G401 (cell line): Measurements from ENCODE around the gene NRG2. TPM values are rescaled to one million over a fixed set of nuclear protein-coding genes. Genes with fewer than 3 reads are reported as not detected.

Source experiments
- DNase-seq: peaks from one replicate; pipeline ENCODE4 v3.0.0-alpha.2; 2015; ENCODE audit warnings: low spot score
- in situ Hi-C: cut with HindIII; loops from 2 replicates; pipeline ENCODE4 v1.10.0; 2016; ENCODE audit warnings: low sequenced_read_pairs, mixed read lengths
- total RNA-seq: library from RNA; depleted of rRNA; stranded (reverse); fragments of >200 nt; shearing (Covaris generic); gene quantifications from 2 replicates; pipeline ENCODE4 v1.2.3, GENCODE V29; 2014; rRNA removed

The NRG2 gene
- total RNA-seq, result 1.5 and 2.0 TPM in 2 replicates

GRCh38 chr5:140042643-140043507, at the start of gene NRG2:
Gene NRG2, minus strand, starts transcription at chr5:140043299.
- peak; percentile 86 for DNase-seq
- in situ Hi-C loops, result no loop called here

- in situ Hi-C loops, result no loop called here
- no peak for DNase-seq
These were observed 47.2 kb upstream of the NRG2 start for GRCh38 chr5:140090251-140090650.

- in situ Hi-C loops, result no loop called here
- peak; percentile 47 for DNase-seq
These were observed 41.4 kb upstream of the NRG2 start for GRCh38 chr5:140084541-140084940.

DNA sequence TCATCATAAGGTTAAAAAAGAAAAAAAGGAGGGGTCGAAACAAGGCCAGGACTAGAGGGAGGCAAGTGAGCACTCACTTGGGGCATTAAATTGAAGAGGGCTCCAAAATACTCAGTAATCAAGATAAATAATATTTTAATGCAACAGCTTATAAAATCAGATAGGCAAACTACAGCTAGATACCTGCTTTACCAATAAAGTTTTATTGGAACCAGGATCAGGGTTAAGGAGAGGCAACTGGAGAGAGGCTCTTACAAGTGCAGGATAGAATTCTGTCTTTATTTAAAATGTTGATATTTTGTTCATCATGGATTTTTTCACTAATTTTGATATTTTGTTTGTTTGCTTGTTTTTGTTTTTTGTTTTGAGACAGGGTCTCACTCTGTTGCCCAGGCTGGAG, 40.6 kb upstream of the NRG2 start:
- in situ Hi-C loops, result no loop called here
- DNase-seq, result no peak

GRCh38 chr5:140083120-140083519, 40.0 kb upstream of the NRG2 start:
- in situ Hi-C loops, result no loop called here
- DNase-seq, result no peak

DNA sequence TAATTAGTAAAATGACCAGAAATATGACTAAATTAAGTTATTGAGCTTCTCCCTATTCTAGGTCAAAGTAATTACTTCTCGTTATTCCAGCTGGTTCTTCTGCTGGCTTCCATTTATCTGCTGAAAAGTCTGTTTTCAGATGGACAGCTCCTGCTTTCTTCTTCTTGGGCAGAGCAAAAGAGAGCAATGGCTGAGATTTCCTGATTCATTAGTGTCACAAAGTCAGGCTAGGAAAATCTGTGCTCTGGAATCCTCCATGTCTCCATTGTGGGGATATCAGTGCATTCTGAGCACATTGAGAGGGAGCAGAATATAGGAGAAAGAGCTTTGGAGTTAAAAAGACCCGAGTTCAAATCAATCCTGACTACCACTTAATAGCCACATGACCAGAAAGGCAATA, 33.7 kb upstream of the NRG2 start:
- DNase-seq, result no peak
- in situ Hi-C loops, result no loop called here

DNA sequence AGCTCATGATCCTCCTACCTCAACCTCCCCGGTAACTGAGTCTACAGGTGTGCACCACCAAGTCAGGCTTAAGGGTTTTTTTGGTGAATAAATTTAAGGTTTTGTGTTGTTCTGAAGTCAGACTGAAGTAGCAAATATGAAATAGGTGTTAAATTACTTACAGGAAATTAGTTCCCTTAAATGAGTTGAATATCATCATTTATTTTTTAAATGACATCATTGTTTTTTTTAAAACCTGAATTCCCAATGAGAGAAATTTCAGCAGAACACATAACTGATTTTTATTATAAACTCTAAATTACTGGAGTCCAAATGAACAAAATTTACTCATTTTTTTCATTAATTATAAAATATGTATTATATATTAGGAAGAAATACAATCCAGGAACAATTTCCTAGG, 33.0 kb upstream of the NRG2 start:
- in situ Hi-C loops, result no loop called here
- DNase-seq, result no peak

GRCh38 chr5:140075371-140075770, 32.3 kb upstream of the NRG2 start:
- in situ Hi-C loops, result no loop called here
- no peak for DNase-seq

GRCh38 chr5:140073296-140073695, 30.2 kb upstream of the NRG2 start:
- DNase-seq, result peak; percentile 35
- in situ Hi-C loops, result no loop called here

GRCh38 chr5:140072812-140073211, 29.7 kb upstream of the NRG2 start:
- in situ Hi-C loops, result no loop called here
- DNase-seq, result no peak

DNA sequence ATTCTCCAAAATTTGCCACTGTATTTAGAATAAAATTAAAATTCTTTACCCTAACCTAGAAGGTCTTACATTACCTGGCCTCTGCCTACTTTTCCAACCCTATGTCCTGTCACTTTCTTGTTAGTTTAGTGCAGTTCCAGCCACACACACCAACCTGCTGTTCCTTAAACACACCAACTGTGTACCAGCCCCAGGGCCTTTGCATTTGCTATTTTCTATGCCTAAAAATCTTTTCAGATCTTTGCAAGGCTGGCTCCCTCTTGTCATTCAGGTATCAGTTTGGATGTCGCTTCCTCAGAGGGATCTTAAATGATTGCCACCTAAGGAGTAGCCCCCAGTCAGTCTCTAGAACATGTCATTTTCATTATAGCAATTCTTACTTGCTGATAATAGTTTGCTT, 17.7 kb upstream of the NRG2 start:
- no peak for DNase-seq
- in situ Hi-C loops, result no loop called here

DNA sequence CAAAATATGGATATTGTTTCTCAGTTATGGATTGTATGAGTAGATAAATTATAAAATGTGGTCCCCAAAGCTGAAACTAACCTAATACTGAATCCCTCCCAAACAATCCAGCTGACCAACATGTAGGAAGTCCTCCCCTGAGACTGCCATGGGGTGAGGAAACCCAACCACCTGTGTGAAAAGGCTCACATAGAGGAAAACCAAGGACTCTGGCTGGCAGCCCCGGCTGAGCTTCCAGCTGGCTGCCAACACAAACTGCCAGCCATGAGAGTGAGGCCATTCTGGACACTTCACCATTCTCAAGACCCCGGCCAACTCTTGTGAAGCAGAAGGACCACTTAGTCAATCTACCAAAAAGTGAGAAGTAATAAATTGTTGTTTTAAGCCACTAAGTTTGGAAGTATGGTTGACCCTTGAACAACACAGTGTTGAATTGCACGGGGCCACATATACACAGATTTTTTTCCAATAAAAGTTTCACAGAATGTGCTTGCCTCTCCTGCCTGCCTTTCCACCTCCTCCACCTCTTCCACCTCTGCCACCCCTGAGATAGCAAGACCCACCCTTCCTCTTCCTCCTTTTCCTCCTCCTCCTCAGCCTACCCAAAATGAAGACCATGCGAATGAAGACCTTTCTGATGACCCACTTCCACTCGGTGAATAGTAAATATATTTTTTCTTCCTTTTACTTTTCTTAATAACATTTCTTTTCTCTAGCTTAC, 15.3 kb upstream of the NRG2 start:
- in situ Hi-C loops, result no loop called here

DNA sequence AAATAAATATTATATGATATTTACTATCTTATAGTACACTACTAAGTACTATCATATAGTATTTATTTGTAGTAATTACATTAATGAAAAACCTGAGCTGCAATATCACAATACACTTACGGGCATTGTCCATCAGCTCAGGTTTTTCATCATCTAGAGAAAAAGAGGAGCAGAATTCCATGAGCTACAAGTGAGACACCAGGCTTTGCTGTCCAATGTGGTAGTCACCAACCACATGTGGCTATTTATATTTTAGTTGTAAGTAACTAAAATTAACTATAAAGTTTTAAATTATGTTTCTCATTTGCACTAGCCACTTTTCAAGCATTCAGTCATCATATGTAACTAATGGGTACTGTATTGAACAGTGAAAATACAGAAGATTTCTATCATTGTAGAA, 13.8 kb upstream of the NRG2 start:
- DNase-seq, result no peak
- in situ Hi-C loops, result no loop called here

More for the DNA sequence above, 15.3 kb upstream of the NRG2 start:
- DNase-seq, result no peak

DNA sequence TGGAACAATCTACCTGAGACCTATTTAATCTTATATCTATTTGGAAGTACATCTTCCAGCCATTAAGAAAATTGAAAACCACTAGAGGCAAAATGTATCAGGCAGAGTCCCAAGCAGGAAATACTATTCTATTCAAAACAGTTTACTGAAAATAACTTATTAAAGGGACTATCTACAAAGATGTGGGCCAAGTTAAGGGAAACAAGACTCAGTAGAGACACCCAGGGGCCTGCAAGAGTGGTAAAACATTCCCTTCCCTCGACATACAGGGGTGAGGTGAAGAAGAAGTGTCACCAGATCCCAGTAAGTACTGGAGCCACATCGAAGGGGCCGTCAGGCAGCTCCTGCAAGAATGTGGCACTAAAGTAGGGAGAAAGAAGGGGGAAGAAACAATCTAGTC, 12.1 kb upstream of the NRG2 start:
- in situ Hi-C loops, result no loop called here
- no peak for DNase-seq

GRCh38 chr5:140054086-140054689, 11.1 kb upstream of the NRG2 start:
- DNase-seq, result no peak
- in situ Hi-C loops, result no loop called here

DNA sequence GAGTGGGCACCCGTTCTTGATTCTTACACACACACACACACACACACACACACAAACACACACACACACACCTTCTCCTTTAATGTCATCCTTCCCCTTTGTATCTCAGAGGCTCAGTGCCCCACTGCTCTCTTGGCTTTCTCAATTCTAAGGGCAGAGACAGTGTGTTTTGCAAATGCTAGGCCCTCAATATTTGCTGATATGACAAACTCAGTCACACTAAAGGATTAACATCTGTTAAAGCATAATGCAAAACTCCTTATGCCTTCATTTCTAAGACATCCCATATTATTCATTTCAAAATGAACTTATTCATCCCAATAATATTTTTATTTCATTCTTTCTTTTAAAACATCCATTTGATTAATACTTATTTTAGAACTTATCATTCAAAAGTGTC, 8.9 kb upstream of the NRG2 start:
- no peak for DNase-seq
- in situ Hi-C loops, result no loop called here

DNA sequence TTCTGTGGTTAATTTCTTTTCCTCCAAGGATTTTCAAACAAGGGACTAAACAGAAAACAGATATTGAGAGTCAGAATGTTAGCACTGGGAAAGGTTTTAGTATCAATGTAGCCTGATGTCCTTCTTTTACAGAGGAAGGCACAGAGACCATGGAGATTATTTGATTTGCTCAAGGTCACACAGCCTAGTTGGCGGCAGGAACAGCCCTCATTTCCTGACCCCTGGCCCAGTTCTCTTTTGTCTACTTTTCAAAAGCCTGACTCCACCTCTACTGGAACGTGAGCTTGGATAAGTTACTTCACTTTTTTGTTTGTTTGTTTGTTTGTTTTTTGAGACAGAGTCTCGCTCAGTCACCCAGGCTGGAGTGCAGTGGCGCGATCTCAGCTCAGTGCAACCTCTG, 6.6 kb upstream of the NRG2 start:
- no peak for DNase-seq
- in situ Hi-C loops, result no loop called here

DNA sequence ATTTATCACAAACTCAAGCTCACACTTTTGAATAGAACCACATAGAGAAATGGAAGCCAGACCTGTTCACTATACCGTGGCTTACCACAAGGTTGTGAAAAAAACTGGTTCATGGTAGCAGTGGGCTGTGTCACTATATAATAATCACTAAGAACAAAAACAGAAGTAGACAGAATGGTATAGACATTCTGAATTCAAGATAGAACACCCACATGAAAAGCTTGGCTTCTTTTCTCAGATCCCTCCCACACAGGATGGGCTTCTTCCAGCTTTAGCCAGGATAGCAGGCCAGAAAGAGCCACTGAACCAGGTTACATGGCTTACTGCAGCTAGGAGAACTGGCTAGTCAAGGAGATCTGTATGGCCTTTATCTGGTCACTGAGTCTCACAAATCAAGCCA, 6.1 kb upstream of the NRG2 start:
- no peak for DNase-seq
- in situ Hi-C loops, result no loop called here

GRCh38 chr5:140044041-140044440, 942 bp upstream of the NRG2 start:
- in situ Hi-C loops, result no loop called here
- no peak for DNase-seq

DNA sequence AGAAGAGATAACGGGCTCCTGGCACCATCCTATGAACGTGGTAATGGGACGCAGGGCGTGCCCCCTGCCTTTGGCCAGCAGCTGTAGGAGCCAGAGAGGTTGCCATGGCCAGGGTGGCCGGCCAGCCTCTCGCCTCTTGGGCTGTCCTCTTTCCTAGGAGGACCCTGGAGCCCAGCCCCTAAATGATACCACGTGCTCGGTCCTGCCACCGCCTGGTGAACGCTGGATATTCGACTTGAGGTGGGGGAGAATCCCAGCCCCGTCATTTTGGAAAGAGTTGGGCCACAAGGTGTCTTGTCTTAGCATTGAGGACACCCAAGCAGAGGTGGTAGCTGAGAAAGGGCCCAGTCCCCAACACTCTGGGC, 391 bp upstream of the NRG2 start:
- in situ Hi-C loops, result no loop called here

GRCh38 chr5:140042393-140042642, 781 bp downstream of the NRG2 start:
- peak; percentile 24 for DNase-seq
- in situ Hi-C loops, result no loop called here

More for the DNA sequence above, 391 bp upstream of the NRG2 start:
- peak; percentile 72 for DNase-seq
